WTC11 (cell line): ENCODE measurements around the gene GPR150. TPM values are rescaled to one million over a fixed set of nuclear protein-coding genes. Genes with fewer than 3 reads are reported as not detected.
A peak's percentile ranks its signal among the peaks of the same experiment; 100 is the strongest.

Source experiments
- ATAC-seq: fragments of 200-7000 bp; cut with Tn5 transposase; 2 replicates; pipeline ENCODE4 v1.10.0; 2021; ENCODE audit warnings: mild to moderate bottlenecking, moderate library complexity
- CTCF ChIA-PET: fragments of 300-600 bp; sonication (Branson Sonifier 250); formaldehyde crosslinking; loops from one replicate; lab custom pipeline; 2021; ENCODE audit warnings: antibody characterized with exemption; lab: Charles Lee
- POLR2A ChIA-PET: fragments of 350-600 bp; sonication (Branson Sonifier 250); formaldehyde crosslinking; loops from one replicate; lab custom pipeline; 2021; ENCODE audit warnings: antibody characterized with exemption; lab: Charles Lee
- DNase-seq: peaks from one replicate; pipeline ENCODE4 v3.0.0; 2021; ENCODE audit warnings: low spot score
- H3K27ac Mint-ChIP-seq: 2 replicates; pipeline ENCODE4 v1.8.0; 2021; ENCODE audit warnings: mixed read lengths
- H3K27me3 Mint-ChIP-seq: 2 replicates; pipeline ENCODE4 v1.8.0; 2021; ENCODE audit warnings: low read depth, mild to moderate bottlenecking, moderate library complexity, mixed read lengths
- H3K36me3 Mint-ChIP-seq: 2 replicates; pipeline ENCODE4 v1.8.0; 2021; ENCODE audit warnings: mixed read lengths
- H3K4me1 Mint-ChIP-seq: 2 replicates; pipeline ENCODE4 v1.8.0; 2022; ENCODE audit warnings: mixed read lengths
- H3K4me3 Mint-ChIP-seq: 2 replicates; pipeline ENCODE4 v1.8.0; 2021; ENCODE audit warnings: mild to moderate bottlenecking, moderate library complexity, mixed read lengths
- H3K9me3 Mint-ChIP-seq: 2 replicates; pipeline ENCODE4 v1.8.0; 2021; ENCODE audit warnings: mixed read lengths
- ARID4B ChIP-seq: sonication (generic); formaldehyde crosslinking; IDR thresholded peaks from 2 replicates; pipeline ENCODE4 v1.8.0; 2023; ENCODE audit warnings: missing genetic modification reagents, mild to moderate bottlenecking, borderline replicate concordance
- CREM ChIP-seq: sonication (generic); formaldehyde crosslinking; IDR thresholded peaks from 2 replicates; pipeline ENCODE4 v1.8.1; 2022; ENCODE audit warnings: mild to moderate bottlenecking, missing genetic modification reagents, moderate library complexity
- E2F5 ChIP-seq: sonication (generic); formaldehyde crosslinking; IDR thresholded peaks from 2 replicates; pipeline ENCODE4 v1.8.1; 2022; ENCODE audit warnings: mild to moderate bottlenecking, moderate library complexity, missing genetic modification reagents
- ESRRA ChIP-seq: sonication (generic); formaldehyde crosslinking; IDR thresholded peaks from 2 replicates; pipeline ENCODE4 v1.8.1; 2022; ENCODE audit warnings: mild to moderate bottlenecking, missing genetic modification reagents, borderline replicate concordance
- FOXJ3 ChIP-seq: sonication (generic); formaldehyde crosslinking; IDR thresholded peaks from 2 replicates; pipeline ENCODE4 v1.9.0; 2021; ENCODE audit warnings: missing genetic modification reagents, mild to moderate bottlenecking, borderline replicate concordance
- FOXK1 ChIP-seq: sonication (generic); formaldehyde crosslinking; IDR thresholded peaks from 2 replicates; pipeline ENCODE4 v1.8.0; 2022; ENCODE audit warnings: mild to moderate bottlenecking, moderate library complexity, missing genetic modification reagents
- FOXP4 ChIP-seq: sonication (generic); formaldehyde crosslinking; IDR thresholded peaks from 2 replicates; pipeline ENCODE4 v1.8.0; 2022; ENCODE audit warnings: mild to moderate bottlenecking, missing genetic modification reagents
- GABPB1 ChIP-seq: sonication (generic); formaldehyde crosslinking; IDR thresholded peaks from 2 replicates; pipeline ENCODE4 v1.8.1; 2023; ENCODE audit warnings: mild to moderate bottlenecking, missing genetic modification reagents
- HMGXB4 ChIP-seq: sonication (generic); formaldehyde crosslinking; IDR thresholded peaks from 2 replicates; pipeline ENCODE4 v1.8.1; 2023; ENCODE audit warnings: mild to moderate bottlenecking, moderate library complexity, missing genetic modification reagents
- IRF1 ChIP-seq: sonication (generic); formaldehyde crosslinking; IDR thresholded peaks from 2 replicates; pipeline ENCODE4 v1.8.0; 2023; ENCODE audit warnings: missing genetic modification reagents
- MLX ChIP-seq: sonication (generic); formaldehyde crosslinking; IDR thresholded peaks from 2 replicates; pipeline ENCODE4 v1.8.1; 2023; ENCODE audit warnings: mild to moderate bottlenecking, missing genetic modification reagents, moderate library complexity
- NR1H2 ChIP-seq: sonication (generic); formaldehyde crosslinking; IDR thresholded peaks from 2 replicates; pipeline ENCODE4 v1.9.0; 2021; ENCODE audit warnings: mild to moderate bottlenecking, moderate library complexity, missing genetic modification reagents
- PREB ChIP-seq: sonication (generic); formaldehyde crosslinking; IDR thresholded peaks from 2 replicates; pipeline ENCODE4 v1.8.1; 2022; ENCODE audit warnings: mild to moderate bottlenecking, missing genetic modification reagents, moderate library complexity, borderline replicate concordance
- RELA ChIP-seq: sonication (generic); formaldehyde crosslinking; IDR thresholded peaks from 2 replicates; pipeline ENCODE4 v1.8.1; 2022; ENCODE audit warnings: missing genetic modification reagents, mild to moderate bottlenecking, borderline replicate concordance
- SMAD4 ChIP-seq: sonication (generic); formaldehyde crosslinking; IDR thresholded peaks from 2 replicates; pipeline ENCODE4 v1.8.0; 2022; ENCODE audit warnings: mild to moderate bottlenecking, missing genetic modification reagents
- SP1 ChIP-seq: sonication (generic); formaldehyde crosslinking; conservative IDR thresholded peaks from 2 replicates; pipeline ENCODE4 v1.8.1; 2022; ENCODE audit warnings: missing genetic modification reagents
- USF2 ChIP-seq: sonication (generic); formaldehyde crosslinking; IDR thresholded peaks from 2 replicates; pipeline ENCODE4 v1.8.1; 2023; ENCODE audit warnings: mild to moderate bottlenecking, missing genetic modification reagents, moderate library complexity
- ZNF512 ChIP-seq: sonication (generic); formaldehyde crosslinking; IDR thresholded peaks from 2 replicates; pipeline ENCODE4 v1.8.1; 2022; ENCODE audit warnings: missing genetic modification reagents, borderline replicate concordance
- total RNA-seq: library from RNA; stranded (reverse); gene quantifications from 3 replicates; pipeline ENCODE4 v1.2.3, GENCODE V29; 2021

GPR150 gene
- total RNA-seq, 1 experiment from 2014 or later: 0.13 TPM

GRCh38 chr5:95646569-95647431, 26.9 kb downstream of the GPR150 start, which contains the start of gene RFESD:
RFESD (plus strand) TSS chr5:95646777; CDS start chr5:95652272, 5,495 bp downstream.
- POLR2A ChIA-PET: interaction anchor here (0.6 to 1.3 kb wide), 7 partner anchors 63 to 363 kb away, joined by 3 to 8 read pairs (median 3); partner anchors contain the start of genes ARSK, RHOBTB3 and SKIC3
- TF ChIP-seq SP1 (CRISPR knock-in tag): peak; percentile 79
- peak; percentile 77; the same call in 1 of the 2 replicates for TF ChIP-seq E2F5 (CRISPR knock-in tag)
- TF ChIP-seq RELA (CRISPR knock-in tag): no peak
- TF ChIP-seq FOXP4 (CRISPR knock-in tag): peak; percentile 74
- peak; percentile 60; the same call in 1 of the 2 replicates for TF ChIP-seq FOXK1 (CRISPR knock-in tag)
- no peak for TF ChIP-seq SMAD4 (CRISPR knock-in tag)
- TF ChIP-seq ESRRA (CRISPR knock-in tag): peak; percentile 57; the same call in 1 of the 2 replicates
- no peak for TF ChIP-seq NR1H2 (CRISPR knock-in tag)
- TF ChIP-seq HMGXB4 (CRISPR knock-in tag): peak; percentile 43; the same call in 1 of the 2 replicates
- TF ChIP-seq GABPB1 (CRISPR knock-in tag): peak; percentile 44; the same call in 1 of the 2 replicates
- TF ChIP-seq MLX (CRISPR knock-in tag): 0 out of 2 replicates have a peak, but pooled peaks have one; percentile 13
- TF ChIP-seq ARID4B (CRISPR knock-in tag): peak; percentile 45; the same call in 1 of the 2 replicates
- no peak for TF ChIP-seq IRF1 (CRISPR knock-in tag)
- TF ChIP-seq USF2 (CRISPR knock-in tag): peak; percentile 98
- TF ChIP-seq ZNF512: no peak
- no peak for TF ChIP-seq FOXJ3 (CRISPR knock-in tag)
- TF ChIP-seq CREM: 0 out of 2 replicates have a peak, but pooled peaks have one; percentile 26
- TF ChIP-seq PREB (CRISPR knock-in tag): no peak

More at GRCh38 chr5:95646569-95647431, 26.9 kb downstream of the GPR150 start, which contains the start of gene RFESD:
- ATAC-seq (peak; percentile 94), DNase-seq (peak; percentile 97)
- CTCF ChIA-PET: interaction anchor here (0.6 to 4.1 kb wide), 14 partner anchors 13 to 362 kb away, joined by 3 to 24 read pairs (median 3); partner anchors contain the start of gene MCTP1
- Mint-ChIP-seq H3K9me3 (peaks cover 7% of the 10 kb centered on the region), H3K27me3 (no peaks in the 10 kb centered on the region), H3K4me1 (0 out of 2 replicates have a peak, but pooled peaks cover 7% of the 10 kb centered on the region), H3K4me3 (peak within 1 kb of the TSS; percentile 71), H3K27ac (peak within 1 kb of the TSS; percentile 57; the same call in 1 of the 2 replicates), H3K36me3 (no peaks in the 10 kb centered on the region; the same call in 1 of the 2 replicates)
